Keratinocyte (primary cell): ENCODE data around the gene ZNF503. TPM values are rescaled to one million over a fixed set of nuclear protein-coding genes. Genes with fewer than 3 reads are reported as not detected.
A peak's percentile ranks its signal among the peaks of the same experiment; 100 is the strongest.

Experiments
- DNase-seq: peaks from one replicate; pipeline ENCODE4 v3.0.0-alpha.2; 2011; ENCODE audit warnings: low read depth, missing footprints, low spot score
- FAIRE-seq: peaks from 2 replicates; lab custom pipeline; 2011; peaks lifted over from hg19 to GRCh38; lab: Jason Lieb, UNC
- H2AFZ ChIP-seq: 2 replicates; pipeline ENCODE4 v1.6.0; 2012; ENCODE audit warnings: low read length, control low read depth, inconsistent platforms; ENCODE audit not compliant: control insufficient read depth
- H3K27ac ChIP-seq: 2 replicates; pipeline ENCODE4 v1.5.1; 2011; ENCODE audit warnings: low read length; ENCODE audit not compliant: control insufficient read depth, insufficient read depth
- H3K27me3 ChIP-seq: 3 replicates; pipeline ENCODE4 v1.6.0; 2011; ENCODE audit warnings: low read length; ENCODE audit not compliant: control insufficient read depth, insufficient read depth; ENCODE audit errors: extremely low read depth
- H3K36me3 ChIP-seq, 2 experiments: 2 replicates in 1 of 2; 3 replicates in 1 of 2; pipeline ENCODE4 v1.5.1; 2011; ENCODE audit warnings: low read length in 2 of 2, mild to moderate bottlenecking in 1 of 2; ENCODE audit not compliant: control insufficient read depth in 2 of 2, insufficient read depth in 2 of 2; ENCODE audit errors: extremely low read depth in 1 of 2
- H3K4me1 ChIP-seq: 3 replicates; pipeline ENCODE4 v1.5.1; 2011; ENCODE audit warnings: low read length; ENCODE audit not compliant: control insufficient read depth, insufficient read depth; ENCODE audit errors: extremely low read depth
- H3K4me2 ChIP-seq: 3 replicates; pipeline ENCODE4 v1.6.0; 2011; ENCODE audit warnings: low read depth, low read length; ENCODE audit not compliant: control insufficient read depth, insufficient read depth; ENCODE audit errors: extremely low read depth
- H3K4me3 ChIP-seq, 3 experiments: fragments of 200-600 bp in 1 of 3; sonication (generic) in 1 of 3; 2 replicates in 2 of 3; 3 replicates in 1 of 3; pipeline ENCODE4 v1.5.1; 2011 to 2016; ENCODE audit warnings: low read length in 3 of 3, mild to moderate bottlenecking in 3 of 3, control low read depth in 2 of 3, inconsistent platforms in 1 of 3, low read depth in 1 of 3, mixed read lengths in 1 of 3, mixed run types in 1 of 3, moderate library complexity in 1 of 3; ENCODE audit not compliant: control insufficient read depth in 2 of 3, insufficient read depth in 2 of 3; ENCODE audit errors: extremely low read depth in 1 of 3
- H3K79me2 ChIP-seq: 2 replicates; pipeline ENCODE4 v1.6.0; 2012; ENCODE audit warnings: low read length; ENCODE audit not compliant: control insufficient read depth, insufficient read depth
- H3K9ac ChIP-seq: 3 replicates; pipeline ENCODE4 v1.6.0; 2011; ENCODE audit warnings: low read length; ENCODE audit not compliant: control insufficient read depth, insufficient read depth; ENCODE audit errors: extremely low read depth
- H3K9me1 ChIP-seq: 3 replicates; pipeline ENCODE4 v1.6.0; 2011; ENCODE audit warnings: low read length; ENCODE audit not compliant: control insufficient read depth, insufficient read depth; ENCODE audit errors: extremely low read depth
- H3K9me3 ChIP-seq: 2 replicates; pipeline ENCODE4 v1.5.1; 2012; ENCODE audit warnings: low read depth, low read length; ENCODE audit not compliant: control insufficient read depth
- H4K20me1 ChIP-seq: 3 replicates; pipeline ENCODE4 v1.6.0; 2011; ENCODE audit warnings: low read length; ENCODE audit not compliant: control insufficient read depth, insufficient read depth; ENCODE audit errors: extremely low read depth
- CTCF ChIP-seq, 3 experiments: IDR thresholded peaks in 1 of 3; conservative IDR thresholded peaks in 1 of 3; optimal IDR thresholded peaks in 1 of 3; 2 replicates in 2 of 3; 3 replicates in 1 of 3; pipeline versions ENCODE3 to v1.5.1; 2011; ENCODE audit warnings: low read length in 3 of 3, mild to moderate bottlenecking in 3 of 3, moderate library complexity in 2 of 3, control low read depth in 1 of 3, inconsistent platforms in 1 of 3; ENCODE audit not compliant: insufficient read depth in 2 of 3; ENCODE audit errors: extremely low read depth in 1 of 3
- EZH2 ChIP-seq: IDR thresholded peaks from one replicate; pipeline ENCODE4 v1.6.1; 2012; ENCODE audit warnings: inconsistent platforms, mild to moderate bottlenecking, low read length, moderate library complexity
- dilution Hi-C: fragments of 300-500 bp; cut with MboI; formaldehyde crosslinking; loops from one replicate; pipeline ENCODE4 v1.7.0; 2020; ENCODE audit warnings: low sequenced_read_pairs; ENCODE audit not compliant: extremely low pct_ligation_motif_present
- polyA plus RNA-seq, 5 experiments: library from polyadenylated mRNA; depleted of rRNA in 3 of 5; stranded (reverse) in 3 of 5; stranded (forward) in 1 of 5; unstranded in 1 of 5; fragments of >200 nt; gene quantifications; 1 replicate in 1 of 5; 2 replicates in 3 of 5; 3 replicates in 1 of 5; pipeline versions ENCODE4 v1.2.1 to v1.2.3, GENCODE V29; 2011 to 2012; ENCODE audit warnings: missing spikeins in 2 of 5, low read depth in 1 of 5, low replicate concordance in 1 of 5

Gene ZNF503
- polyA plus RNA-seq, 1 donor (not counting 4 experiments of a cell fraction or from before 2014, with no cell fraction given): 1.5 TPM

GRCh38 chr10:75408509-75408875, 6.9 kb upstream of the ZNF503 start:
- no peaks in the 10 kb centered on the region for H3K79me2 ChIP-seq
- H3K9ac ChIP-seq: peak overlapping the region; percentile 78
- dilution Hi-C loops: no loop called here
- H3K27ac ChIP-seq: peak overlapping the region; percentile 61
- H3K36me3 ChIP-seq: peaks cover 0 to 2% of the 10 kb centered on the region in 2 experiments
- FAIRE-seq: no peak
- H3K9me3 ChIP-seq: no peaks in the 10 kb centered on the region
- peak overlapping the region; percentile 85 for H3K4me2 ChIP-seq
- no peak for DNase-seq
- peak overlapping the region; percentile 64 to 87 (median 74) for H3K4me3 ChIP-seq
- H2AFZ ChIP-seq: peak overlapping the region; percentile 26
- no peaks in the 10 kb centered on the region for H3K9me1 ChIP-seq
- H4K20me1 ChIP-seq: no peaks in the 10 kb centered on the region
- no peaks in the 10 kb centered on the region for H3K27me3 ChIP-seq
- H3K4me1 ChIP-seq: peaks cover 32% of the 10 kb centered on the region
- TF ChIP-seq EZH2: no peak
- no peak for TF ChIP-seq CTCF (optimal IDR thresholded peaks at IDR 0.05 in 1 of 3, IDR thresholded peaks at IDR 0.05 in 1 of 3, conservative IDR thresholded peaks at IDR 0.05 in 1 of 3; ENCODE audit: extremely low read depth in 1 of 3, insufficient read depth in 2 of 3, low read length in 3 of 3)

- peak overlapping the region; percentile 64 to 87 (median 74) for H3K4me3 ChIP-seq
- H3K27ac ChIP-seq: peak overlapping the region; percentile 61
- H3K9me1 ChIP-seq: no peaks in the 10 kb centered on the region
- dilution Hi-C loops: no loop called here
- H3K36me3 ChIP-seq: peaks cover 0 to 2% of the 10 kb centered on the region in 2 experiments
- H4K20me1 ChIP-seq: no peaks in the 10 kb centered on the region
- peak overlapping the region; percentile 85 for H3K4me2 ChIP-seq
- no peak for DNase-seq
- H2AFZ ChIP-seq: peak overlapping the region; percentile 26
- H3K79me2 ChIP-seq: no peaks in the 10 kb centered on the region
- H3K9me3 ChIP-seq: no peaks in the 10 kb centered on the region
- no peaks in the 10 kb centered on the region for H3K27me3 ChIP-seq
- H3K4me1 ChIP-seq: peaks cover 37% of the 10 kb centered on the region
- H3K9ac ChIP-seq: peak overlapping the region; percentile 78
- FAIRE-seq: no peak
- TF ChIP-seq EZH2 (no peak), CTCF (optimal IDR thresholded peaks at IDR 0.05 in 1 of 3, IDR thresholded peaks at IDR 0.05 in 1 of 3, conservative IDR thresholded peaks at IDR 0.05 in 1 of 3; ENCODE audit: extremely low read depth in 1 of 3, insufficient read depth in 2 of 3, low read length in 3 of 3) (peak in 1 of 3 experiments; percentile 26)
Observed at GRCh38 chr10:75407713-75408508, 6.3 kb upstream of the ZNF503 start.
